ENCODE data around the gene SULT2B1.
"Not testable (repeated sequence)": the region's sequence is repeated elsewhere in the genome, so short reads cannot be mapped to it uniquely, and the experiment has no call there.

Gene SULT2B1

DNA sequence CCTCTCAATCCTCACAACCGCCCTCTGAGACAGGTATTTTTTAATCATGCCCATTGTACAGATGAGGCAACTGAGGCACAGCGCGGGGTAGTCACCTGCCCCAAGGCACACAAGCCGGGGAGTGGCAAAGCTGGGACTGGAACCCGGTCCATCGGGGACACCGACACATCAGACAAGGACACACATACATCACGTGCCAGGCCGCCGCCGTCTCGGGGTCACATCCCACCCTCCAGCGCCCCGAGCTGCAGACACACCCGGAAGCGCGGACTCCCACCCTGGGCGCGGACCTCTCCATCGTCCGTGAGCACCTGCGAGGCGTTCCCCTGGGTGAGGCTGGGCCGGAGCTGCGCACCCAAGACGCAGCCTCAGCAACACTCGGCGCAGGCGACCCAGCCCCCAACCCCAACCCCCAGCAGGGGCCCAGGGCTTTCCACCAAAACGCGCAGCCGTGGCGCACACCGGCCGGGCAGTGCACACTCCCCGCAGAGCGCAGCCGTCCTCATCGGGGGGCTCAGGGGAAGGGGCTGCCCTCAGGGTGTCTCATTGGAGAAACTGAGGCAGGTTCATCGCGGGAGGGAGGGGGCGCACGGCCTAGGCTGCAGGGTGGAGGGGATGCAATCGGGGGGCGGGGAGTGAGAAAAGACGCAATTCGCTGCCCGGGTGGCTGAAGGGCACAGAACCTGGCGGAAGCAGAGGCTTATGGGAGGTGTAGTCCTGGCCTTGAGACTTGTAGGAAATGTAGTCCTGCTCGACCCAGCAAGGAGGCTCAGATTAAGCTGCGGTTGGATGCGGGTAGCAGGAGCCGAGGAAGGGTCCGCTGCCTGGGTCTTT lies 38.5 kb upstream of the SULT2B1 start:
- DNase-seq (ENCODE audit: low read depth in 2 of 2), result peak; percentile 64 to 74
- TF ChIP-seq, protein P1, sequence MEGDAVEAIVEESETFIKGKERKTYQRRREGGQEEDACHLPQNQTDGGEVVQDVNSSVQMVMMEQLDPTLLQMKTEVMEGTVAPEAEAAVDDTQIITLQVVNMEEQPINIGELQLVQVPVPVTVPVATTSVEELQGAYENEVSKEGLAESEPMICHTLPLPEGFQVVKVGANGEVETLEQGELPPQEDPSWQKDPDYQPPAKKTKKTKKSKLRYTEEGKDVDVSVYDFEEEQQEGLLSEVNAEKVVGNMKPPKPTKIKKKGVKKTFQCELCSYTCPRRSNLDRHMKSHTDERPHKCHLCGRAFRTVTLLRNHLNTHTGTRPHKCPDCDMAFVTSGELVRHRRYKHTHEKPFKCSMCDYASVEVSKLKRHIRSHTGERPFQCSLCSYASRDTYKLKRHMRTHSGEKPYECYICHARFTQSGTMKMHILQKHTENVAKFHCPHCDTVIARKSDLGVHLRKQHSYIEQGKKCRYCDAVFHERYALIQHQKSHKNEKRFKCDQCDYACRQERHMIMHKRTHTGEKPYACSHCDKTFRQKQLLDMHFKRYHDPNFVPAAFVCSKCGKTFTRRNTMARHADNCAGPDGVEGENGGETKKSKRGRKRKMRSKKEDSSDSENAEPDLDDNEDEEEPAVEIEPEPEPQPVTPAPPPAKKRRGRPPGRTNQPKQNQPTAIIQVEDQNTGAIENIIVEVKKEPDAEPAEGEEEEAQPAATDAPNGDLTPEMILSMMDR (IDR thresholded peaks at IDR 0.05; ENCODE audit: low read depth, low read length), result no peak
- peak overlapping the region; percentile 60 to 72 for H3K4me3 ChIP-seq (replicated peaks in 1 of 2; ENCODE audit: low read depth in 2 of 2, low read length in 2 of 2)

DNA sequence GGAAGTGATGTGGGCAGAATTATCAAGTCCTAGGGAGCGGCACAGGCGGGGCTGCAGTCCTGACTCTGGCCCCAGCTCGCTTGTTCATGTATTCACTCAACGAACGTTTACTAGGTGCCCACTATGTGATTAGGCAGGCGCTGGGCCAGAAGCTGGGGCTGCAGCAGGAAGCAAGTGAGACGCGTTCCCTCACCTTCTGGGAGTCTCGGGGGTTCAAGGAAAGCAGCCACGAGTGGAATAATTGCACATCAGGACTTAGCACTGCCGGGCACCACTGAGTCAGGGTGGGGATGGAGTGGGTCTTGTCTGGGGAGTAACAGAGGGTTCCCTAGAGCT lies 37.9 kb upstream of the SULT2B1 start:
- H3K4me3 ChIP-seq (replicated peaks in 1 of 2; ENCODE audit: low read depth in 2 of 2, low read length in 2 of 2), result peak overlapping the region in 1 of 2 donors; percentile 72
- TF ChIP-seq, protein P1 (IDR thresholded peaks at IDR 0.05; ENCODE audit: low read depth, low read length), result no peak
- no peak for DNase-seq (ENCODE audit: low read depth in 2 of 2)

DNA sequence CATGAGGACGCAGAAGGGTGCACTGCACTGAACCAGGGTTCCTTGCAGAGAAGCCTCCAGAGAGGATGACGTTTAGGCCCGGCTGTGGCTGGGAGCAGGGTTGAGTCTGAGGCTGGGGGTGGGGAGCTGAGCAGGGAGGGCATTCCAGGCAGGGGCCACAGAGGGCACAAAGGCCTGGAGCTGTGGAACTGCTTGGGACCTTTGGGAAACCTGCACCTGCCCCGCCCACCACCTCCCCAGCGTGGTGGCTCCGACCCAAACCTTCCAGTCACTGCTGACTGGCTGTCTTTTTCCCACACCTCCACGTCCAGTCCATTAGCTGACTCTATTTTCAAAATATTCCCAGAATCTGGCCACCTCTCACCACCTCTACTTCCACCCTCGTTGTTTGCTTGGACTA lies 35.4 kb upstream of the SULT2B1 start:
- DNase-seq (ENCODE audit: low read depth in 2 of 2), result no peak
- TF ChIP-seq, protein P1 (IDR thresholded peaks at IDR 0.05; ENCODE audit: low read depth, low read length), result no peak
- no peak overlapping the region for H3K4me3 ChIP-seq (replicated peaks in 1 of 2; ENCODE audit: low read depth in 2 of 2, low read length in 2 of 2)

DNA sequence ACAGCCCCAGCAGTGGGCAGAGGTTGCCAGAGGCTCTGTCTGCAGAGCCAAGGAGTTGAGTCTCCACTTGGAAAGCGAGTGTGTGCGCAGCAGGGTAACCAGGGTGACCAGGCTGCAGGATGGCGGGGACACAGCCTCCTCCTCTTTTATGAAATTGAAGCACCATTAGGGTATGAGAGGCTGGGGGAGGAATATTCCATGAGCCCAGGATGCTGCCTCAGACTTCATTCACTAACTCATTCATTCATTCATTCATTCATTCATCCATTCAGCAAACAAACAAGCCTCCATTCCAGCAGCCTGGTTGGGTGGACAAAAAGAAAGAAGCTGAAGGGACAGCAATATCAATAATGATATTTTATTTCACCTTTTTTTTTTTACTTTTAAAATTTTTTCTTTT lies 33.8 kb upstream of the SULT2B1 start:
- no peak overlapping the region for H3K4me3 ChIP-seq (replicated peaks in 1 of 2; ENCODE audit: low read depth in 2 of 2, low read length in 2 of 2)
- no peak for DNase-seq (ENCODE audit: low read depth in 2 of 2)
- TF ChIP-seq, protein P1 (IDR thresholded peaks at IDR 0.05; ENCODE audit: low read depth, low read length), result no peak

DNA sequence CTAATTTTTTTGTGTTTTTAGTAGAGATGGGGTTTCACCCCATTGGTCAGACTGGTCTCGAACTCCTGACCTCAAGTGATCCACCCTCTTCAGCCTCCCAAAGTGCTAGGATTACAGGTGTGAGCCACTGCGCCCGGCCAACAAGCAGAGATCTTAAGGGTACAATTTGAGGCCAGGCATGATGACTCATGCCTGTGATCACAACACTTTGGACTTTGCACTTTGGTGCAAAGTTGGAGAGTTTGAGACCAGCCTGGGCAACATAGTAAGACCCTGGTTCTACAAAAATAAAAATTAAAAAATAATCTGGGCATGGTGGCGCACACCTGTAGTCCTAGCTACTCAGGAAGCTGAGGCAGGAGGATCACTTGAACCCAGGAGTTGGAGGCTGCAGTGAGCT lies 32.5 kb upstream of the SULT2B1 start:
- H3K4me3 ChIP-seq (replicated peaks in 1 of 2; ENCODE audit: low read depth in 2 of 2, low read length in 2 of 2); DNase-seq (ENCODE audit: low read depth in 2 of 2): not testable (repeated sequence)

DNA sequence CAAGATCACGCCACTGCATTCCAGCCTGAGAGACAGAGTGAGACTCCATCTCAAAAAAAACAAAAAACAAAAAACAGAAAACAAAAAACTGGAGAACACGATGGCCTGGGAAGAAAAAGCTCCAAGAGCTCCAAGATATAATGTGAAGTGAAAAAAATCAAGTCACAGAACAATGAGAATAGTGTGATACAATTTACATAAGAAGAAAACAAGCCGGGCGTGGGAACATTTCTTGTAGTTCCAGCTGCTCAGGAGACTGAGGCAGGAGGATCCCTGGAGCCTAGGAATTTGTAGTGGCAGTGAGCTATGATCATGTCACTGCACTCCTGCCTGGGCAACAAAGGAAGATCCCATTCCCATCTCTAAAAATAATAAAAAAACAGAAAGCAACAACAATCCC lies 31.8 kb upstream of the SULT2B1 start:
- DNase-seq (ENCODE audit: low read depth in 2 of 2), result no peak
- TF ChIP-seq, protein P1 (IDR thresholded peaks at IDR 0.05; ENCODE audit: low read depth, low read length), result no peak
- H3K4me3 ChIP-seq (replicated peaks in 1 of 2; ENCODE audit: low read depth in 2 of 2, low read length in 2 of 2), result no peak overlapping the region

DNA sequence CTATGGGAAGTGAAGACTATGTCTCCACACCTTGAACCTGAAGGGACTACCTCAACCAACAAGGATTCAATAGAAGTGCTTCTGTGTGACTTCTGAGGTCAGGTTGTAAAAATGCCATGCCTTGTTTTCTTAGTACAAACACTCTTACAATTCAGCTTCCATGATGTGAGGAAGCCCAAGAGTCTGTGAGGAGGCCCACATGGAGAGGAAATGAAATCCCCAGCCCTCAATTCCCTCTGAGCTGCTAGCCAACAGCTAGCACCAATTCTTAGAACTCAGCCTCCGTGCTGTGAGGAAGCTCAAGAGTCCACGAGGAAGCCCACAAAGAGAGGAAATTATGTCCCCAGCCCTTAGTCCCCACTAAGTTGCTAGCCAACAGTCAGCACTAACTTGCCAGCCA lies 27.8 kb upstream of the SULT2B1 start:
- no peak overlapping the region for H3K4me3 ChIP-seq (replicated peaks in 1 of 2; ENCODE audit: low read depth in 2 of 2, low read length in 2 of 2)
- TF ChIP-seq, protein P1 (IDR thresholded peaks at IDR 0.05; ENCODE audit: low read depth, low read length), result no peak
- DNase-seq (ENCODE audit: low read depth in 2 of 2), result no peak
